AG09319 (cell line): ENCODE results near the gene ZNF776.
"Not testable (repeated sequence)": the region's sequence is repeated elsewhere in the genome, so short reads cannot be mapped to it uniquely, and the experiment has no call there.

ENCODE experiments used
- DNase-seq: peaks from one replicate; pipeline ENCODE4 v3.0.0-alpha.2; 2010; ENCODE audit warnings: low read depth; ENCODE audit errors: extremely low read depth
- CTCF ChIP-seq: IDR thresholded peaks from 2 replicates; pipeline ENCODE4 v1.5.1; 2011; ENCODE audit warnings: low read depth, mild to moderate bottlenecking, inconsistent platforms, low read length, moderate library complexity

The ZNF776 gene

GRCh38 chr19:57779220-57779845, 32.7 kb downstream of the ZNF776 start:
- DNase-seq, result no peak
- no peak for TF ChIP-seq CTCF

DNA sequence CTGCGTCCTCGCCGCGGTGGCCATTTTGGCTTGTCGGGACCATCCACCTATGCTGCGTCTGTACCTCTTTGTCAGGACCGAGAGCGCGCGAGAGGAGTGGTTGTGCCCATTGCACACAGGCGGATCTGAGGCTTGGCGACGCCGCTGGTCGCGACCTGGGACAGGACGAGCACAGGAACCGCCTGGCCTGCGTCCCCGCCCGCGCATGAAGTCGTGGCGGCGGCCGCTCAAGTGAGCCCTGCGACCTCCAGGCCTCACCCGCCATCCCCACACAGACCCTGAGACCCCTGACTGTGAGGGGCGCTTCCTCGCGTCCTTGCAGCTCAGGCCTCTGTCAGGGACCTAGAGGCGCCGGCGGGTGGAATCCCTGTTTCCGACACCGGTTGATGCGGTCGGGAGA, 39.7 kb downstream of the ZNF776 start:
- no peak for TF ChIP-seq CTCF
- no peak for DNase-seq

GRCh38 chr19:57786906-57787305, 40.3 kb downstream of the ZNF776 start:
- no peak for TF ChIP-seq CTCF
- DNase-seq, result no peak

GRCh38 chr19:57788114-57788692, 41.6 kb downstream of the ZNF776 start:
- DNase-seq, result no peak

GRCh38 chr19:57789288-57789687, 42.7 kb downstream of the ZNF776 start:
- no peak for TF ChIP-seq CTCF
- DNase-seq, result no peak

More at GRCh38 chr19:57788114-57788692, 41.6 kb downstream of the ZNF776 start:
- no peak for TF ChIP-seq CTCF

DNA sequence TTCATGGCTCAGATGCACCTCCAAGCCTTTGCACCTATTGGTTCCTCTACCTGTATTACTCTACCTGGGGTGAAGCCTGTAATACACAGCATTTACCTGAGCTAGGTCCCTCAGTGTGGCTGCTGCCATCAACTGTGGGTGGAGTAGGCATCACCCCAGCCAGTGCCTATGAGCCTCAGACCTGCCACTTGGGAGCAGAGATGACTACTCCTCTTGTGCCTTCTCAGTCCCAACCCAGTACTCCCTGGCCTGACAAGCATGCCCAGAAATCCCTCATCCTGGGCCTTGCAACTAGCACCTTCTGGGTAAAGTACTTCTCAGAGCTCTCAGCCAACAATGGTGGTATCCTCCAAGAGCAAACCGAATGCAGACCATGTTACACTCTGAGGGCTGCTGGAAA, 50.0 kb downstream of the ZNF776 start:
- DNase-seq, result not testable (repeated sequence)

DNA sequence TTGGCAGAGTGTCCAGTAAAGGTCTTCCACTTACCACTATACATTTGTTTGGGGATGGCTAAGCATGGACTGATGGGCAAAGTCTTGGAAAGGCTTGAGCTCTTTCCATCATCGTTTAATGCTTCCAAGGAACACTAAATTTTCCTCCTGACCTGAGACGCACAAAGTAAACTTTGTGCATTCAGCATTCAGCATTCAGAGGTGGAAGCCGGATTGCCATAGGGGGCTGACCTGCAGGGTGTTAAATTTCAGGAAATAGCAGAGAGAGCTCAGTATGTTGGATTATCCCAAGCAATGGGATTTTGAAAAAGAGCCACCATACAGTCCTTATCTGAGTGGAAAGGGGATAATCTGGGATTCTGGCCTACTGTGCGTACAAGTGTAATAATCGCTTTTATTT, 54.1 kb downstream of the ZNF776 start:
- DNase-seq, result no peak

More for the DNA sequence above, 54.1 kb downstream of the ZNF776 start:
- no peak for TF ChIP-seq CTCF
